SKM-1 (cell line): Measurements from ENCODE around the gene PRTFDC1.
"Not testable (repeated sequence)": the region's sequence is repeated elsewhere in the genome, so short reads cannot be mapped to it uniquely, and the experiment has no call there.

ENCODE experiments used
- DNase-seq: peaks from one replicate; lab custom pipeline; 2025; ENCODE audit not compliant: unreplicated experiment; lab: John Stamatoyannopoulos, UW

Gene PRTFDC1, protein sequence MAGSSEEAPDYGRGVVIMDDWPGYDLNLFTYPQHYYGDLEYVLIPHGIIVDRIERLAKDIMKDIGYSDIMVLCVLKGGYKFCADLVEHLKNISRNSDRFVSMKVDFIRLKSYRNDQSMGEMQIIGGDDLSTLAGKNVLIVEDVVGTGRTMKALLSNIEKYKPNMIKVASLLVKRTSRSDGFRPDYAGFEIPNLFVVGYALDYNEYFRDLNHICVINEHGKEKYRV

DNA sequence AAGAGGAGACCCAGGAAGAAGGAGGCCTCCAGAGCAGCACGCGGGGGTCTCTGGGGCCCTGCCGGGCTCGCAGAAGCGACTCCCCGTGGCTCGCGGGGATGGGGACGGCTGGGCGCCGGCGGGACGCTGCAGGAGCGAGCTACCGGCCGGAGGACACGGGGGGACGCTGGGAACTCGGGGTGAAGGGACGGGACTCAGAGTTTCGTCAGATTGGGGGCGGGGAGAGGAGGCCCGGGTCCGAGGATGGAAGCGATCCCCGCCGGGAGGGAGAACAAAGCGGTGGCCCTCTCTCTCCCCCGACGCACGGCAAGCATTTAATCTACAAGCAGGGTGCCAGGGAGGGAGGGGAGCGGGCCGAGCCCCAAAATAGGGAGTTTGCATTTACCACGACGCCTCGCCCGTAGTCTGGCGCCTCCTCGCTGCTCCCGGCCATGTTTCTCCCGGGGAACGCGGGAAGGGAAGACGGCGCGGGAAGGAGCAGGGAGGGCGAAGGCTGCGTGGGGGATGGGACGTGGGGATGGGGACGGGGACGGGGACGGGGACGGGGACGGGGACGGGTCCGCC lies at the start of gene PRTFDC1:
PRTFDC1 (minus strand) TSS at position 464 of the 564 bp plus-strand sequence; CDS start at position 433, 31 bp downstream.
- DNase-seq: no peak

DNA sequence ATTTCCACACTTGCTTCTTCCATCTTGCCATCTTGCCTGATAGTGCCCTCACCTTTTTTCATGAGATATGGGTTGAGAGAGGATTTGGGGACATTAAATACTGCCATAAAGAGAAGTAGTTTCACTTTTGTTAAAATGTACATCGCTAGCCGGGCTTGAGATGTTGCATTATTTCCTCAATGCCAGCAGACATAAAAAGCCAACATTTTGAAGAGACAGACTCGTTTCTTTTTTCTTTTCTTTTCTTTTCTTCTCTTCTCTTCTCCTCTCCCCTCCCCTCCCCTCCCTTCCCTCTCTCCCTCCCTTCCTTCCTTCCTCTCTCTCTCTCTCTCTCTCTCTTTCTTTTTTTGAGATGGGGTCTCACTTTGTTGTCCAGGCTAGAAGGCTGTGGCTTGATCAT lies 45.6 kb upstream of the PRTFDC1 start:
- no peak for DNase-seq

DNA sequence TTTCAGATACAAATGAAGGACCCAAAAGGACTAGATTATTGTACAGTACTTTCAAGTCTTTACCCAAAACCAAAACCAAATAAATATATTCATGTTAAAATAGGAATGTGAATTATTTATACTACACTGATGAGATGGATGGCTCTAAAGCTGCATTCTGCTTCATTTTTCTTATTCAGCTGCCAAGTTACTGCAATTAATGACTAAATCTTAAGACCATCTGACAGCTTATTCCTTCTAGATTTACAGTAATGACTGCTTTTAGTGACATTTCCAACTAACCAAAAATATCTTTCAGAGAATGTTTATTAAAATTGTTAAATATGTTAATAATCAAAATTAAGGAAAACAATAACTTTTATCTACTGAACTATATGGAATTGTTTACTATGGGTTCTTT lies 42.7 kb upstream of the PRTFDC1 start:
- DNase-seq: no peak

DNA sequence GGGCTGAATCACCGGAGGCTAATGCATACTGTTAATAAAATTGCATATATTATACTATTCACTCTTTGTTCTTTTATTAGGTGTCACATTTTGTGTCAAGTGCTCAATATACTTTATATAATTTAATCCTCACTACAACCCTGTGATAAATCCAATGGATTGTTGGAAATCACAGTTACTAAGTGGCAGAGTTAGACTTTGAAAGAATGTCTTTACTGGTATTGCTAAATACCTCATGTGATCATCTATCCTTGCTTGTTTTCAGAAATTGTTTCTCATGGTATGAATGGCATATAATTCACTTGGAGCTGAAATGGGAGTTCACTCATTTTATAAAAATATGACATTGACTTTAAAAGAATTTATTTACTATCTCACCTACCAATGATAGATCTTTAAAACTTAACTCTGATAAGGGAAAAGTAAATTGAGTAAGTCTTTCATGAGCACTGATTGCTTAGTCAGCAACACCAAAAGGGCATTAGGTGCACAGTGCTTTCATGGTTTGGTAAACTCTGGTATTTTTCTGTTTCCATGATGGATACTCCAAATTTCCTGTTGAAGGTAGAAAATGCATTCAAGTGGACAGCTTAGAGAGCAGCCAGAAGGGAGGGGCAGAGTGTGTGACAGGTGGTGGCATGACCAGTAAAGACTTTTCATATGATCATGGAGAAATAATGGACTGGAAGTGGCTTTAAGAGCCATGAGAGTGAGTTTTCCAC lies 41.0 kb upstream of the PRTFDC1 start:
- DNase-seq: no peak

DNA sequence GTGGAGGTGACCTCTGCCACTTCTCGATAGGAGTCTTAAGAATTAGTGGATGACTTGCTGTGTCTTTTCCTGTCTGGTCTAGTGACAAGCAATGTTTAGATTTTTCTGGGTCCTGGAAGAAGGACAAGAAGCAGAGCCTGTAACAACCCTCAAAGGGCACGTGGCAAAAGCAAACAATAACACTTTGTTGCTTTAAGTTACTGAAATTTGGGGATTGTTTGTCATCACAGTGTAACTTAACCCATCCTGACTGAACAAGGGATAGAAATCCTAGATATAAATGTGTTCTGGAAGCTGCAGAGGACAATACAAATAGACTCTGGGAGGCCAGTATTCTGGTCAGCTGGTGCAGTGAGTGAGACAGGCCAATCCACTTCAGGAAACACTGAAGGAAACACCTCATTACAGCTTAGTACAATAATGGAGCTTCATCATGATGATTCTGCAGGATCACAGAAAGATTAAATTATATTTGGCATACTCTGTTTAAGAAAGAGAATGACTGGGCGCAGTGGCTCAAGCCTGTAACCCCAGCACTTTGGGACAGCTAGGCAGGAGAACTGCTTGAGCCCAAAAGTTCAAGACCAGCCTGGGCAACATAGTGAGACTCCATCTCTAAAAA lies 40.2 kb upstream of the PRTFDC1 start:
- no peak for DNase-seq

DNA sequence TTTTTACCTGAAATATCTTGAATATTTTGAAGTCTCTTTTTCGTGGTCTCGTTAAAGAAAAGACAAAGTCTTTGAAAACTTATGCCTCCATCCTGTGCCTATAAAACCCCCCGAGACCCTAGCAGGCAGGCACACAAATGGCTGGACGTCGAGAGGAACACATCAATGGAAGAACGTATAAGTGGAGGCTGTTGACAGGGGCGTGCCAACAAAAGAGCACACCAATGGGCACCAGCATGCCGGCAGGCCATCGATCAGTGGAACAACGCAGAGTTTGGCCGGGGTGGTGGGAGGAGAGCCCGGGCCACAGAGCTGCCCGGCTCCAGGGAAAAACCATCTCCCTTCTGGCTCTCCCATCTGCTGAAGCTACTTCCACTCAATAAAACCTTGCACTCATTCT lies 38.9 kb upstream of the PRTFDC1 start:
- DNase-seq: no peak

DNA sequence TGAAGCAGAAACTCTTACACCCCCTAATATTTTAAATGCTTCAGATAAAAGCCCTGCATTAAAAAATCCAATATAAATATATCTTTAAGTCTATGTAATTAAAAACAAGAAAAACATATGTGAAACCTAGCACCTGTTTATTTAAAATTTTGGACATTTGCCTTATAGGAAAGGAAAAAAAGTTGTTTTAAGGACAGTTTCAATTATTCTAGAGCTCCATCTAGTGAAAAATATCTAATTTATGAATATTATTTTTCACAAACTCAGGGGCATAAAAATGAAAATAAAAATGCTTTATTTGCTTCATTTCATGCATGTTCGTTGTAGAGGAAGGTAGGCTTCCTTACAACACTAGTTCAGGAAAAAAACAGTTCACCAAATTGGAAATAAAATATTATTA lies 37.5 kb upstream of the PRTFDC1 start:
- no peak for DNase-seq

DNA sequence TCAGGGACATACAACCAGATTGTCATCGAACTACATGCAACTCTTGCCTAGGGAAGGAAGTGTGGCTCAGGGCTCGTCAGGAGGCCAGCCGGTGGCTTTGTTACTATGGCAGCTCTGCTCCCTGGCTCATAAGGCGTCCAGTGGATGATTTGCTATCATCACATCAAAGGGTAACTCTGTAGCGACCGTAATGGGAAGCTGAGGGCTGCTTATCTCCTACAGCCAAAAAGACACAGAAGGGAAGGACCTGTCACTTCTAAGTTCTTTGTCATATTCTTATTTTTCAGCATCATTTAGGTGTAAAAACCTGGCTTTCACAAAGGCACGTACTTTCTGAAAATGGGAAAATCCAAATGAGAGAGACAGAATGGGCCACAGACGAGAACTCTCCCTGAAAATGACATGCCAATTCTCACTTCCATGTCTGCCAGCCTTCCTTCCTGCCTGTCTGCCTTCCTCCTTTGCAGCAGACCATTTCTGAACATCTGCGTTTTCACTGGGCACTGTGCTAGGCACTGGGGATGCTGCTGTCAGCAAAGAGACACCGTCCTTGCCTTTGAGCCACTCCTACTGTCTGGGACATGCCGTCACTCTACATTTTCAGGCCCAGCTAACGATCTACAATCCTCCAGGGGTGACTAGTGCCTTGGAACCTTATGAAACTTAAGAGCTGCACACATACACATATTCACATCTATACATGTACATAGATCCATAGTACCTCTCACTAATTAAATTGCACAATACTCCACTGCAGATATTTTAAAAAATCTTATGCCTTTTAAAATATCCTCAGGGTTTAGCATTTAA lies 36.6 kb upstream of the PRTFDC1 start:
- no peak for DNase-seq

DNA sequence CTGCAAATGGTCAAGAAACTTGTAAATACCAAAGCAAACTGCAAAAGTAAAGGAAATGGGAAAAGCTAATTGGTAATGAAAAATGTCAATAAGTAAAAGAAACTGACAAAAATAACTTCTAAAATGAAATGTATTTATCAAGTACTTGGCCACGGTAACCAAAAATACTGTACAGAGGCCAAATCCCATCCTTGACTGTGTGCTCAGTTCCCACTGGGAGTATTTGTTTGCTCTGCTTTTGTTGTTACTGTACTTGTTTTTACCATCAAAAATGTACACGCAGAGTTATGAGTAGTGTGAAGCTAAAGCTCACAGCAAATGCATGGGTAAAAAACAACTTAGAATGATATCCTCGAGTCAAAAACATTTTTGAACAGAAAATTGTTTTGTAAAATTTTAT lies 32.5 kb upstream of the PRTFDC1 start:
- no peak for DNase-seq

DNA sequence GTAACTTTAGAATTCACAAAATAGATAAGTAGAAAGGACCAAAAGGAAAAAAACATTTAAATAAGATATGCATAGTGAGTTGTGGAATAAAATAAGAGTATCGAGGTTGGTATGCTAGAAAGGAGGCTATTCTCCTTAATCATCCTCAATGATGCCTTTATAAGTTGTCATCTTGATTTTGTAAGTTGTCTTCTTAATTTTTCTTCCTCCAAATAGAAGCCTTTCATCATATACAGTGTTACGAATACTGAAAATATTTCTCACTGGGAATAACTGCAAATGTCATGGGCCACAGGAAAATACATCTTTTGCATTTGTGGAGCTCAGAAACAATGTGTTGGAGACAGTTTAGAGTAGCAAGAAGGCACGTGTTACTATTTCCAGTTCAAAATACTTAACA lies 31.5 kb upstream of the PRTFDC1 start:
- no peak for DNase-seq

DNA sequence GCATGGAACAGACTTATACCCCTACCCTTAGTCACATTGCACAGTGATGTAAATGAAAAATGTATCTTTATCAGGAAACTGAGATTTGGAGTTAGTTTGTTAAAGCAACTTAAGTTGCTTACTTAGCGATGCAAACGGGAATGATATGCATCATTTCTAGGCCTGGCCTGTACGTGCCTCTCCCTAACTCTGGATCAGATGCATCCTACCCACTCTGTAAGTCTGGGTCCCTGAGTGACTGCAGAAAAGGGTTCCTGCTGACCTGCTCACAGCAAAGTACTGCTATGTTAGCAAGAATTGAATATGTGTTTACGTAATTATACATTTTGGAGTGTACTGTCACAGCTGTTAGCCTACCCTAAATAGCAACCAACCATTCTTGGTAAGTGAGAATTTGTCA lies 30.7 kb upstream of the PRTFDC1 start:
- DNase-seq: no peak

DNA sequence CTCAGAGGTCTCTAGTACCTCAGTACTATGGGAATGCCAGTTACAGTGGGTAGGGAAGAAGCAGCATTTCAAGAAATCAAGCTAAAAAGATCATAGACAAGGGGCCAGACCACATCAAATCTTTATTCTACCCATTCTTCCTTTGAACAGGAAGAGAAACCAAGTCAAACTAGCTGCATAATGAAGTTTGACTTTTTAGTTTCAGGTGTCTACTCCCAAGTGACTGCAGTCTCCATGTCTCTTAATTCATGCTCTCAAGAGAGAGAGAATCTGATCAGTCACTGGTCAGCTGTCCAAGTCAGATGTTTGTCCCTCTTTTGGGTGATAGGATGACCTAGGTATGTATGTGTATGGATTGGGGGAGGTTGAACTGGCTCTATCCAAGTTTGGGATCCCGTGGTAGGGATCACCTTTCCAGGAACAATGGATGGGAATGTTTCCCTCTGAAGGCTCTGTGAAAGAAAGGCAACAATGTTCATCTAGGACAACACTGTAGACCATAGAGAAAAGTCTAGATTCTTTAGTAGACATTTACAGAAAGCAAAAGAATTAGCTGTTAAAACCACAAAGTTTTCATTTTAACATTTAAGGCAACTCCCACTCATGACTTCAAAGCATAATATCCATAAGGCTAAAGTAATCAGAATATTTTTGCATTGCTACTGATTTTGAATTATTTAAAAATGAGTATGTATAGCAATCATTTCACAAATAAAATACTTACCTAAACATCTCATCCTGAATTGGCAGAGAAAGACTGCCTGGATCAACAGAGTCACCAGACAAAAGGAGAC lies 30.1 kb upstream of the PRTFDC1 start:
- no peak for DNase-seq

DNA sequence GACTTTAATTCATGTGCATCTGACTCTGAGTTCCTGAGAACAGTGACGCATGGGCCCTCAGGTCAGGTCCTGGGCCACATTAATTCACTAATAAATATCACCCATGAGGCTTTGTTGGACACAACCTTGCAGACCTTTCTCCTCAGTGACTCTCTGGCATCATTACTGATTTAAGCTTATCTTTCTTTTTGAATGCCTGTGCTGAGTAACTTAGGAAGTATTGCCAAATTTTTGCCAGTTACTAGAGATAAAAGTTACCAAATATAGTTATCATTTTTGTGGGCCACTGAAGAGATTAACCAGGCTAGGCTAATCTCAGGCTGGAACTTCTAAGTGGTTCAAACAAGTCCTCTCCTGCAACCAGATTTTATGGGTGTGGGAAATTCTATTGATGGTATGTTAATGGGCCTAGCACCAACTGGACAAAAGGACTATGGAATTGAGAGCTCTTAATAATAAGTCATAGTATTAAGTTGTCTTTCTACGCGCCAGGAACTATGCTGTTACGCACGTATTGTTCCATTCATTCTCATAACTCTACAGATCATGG lies 28.8 kb upstream of the PRTFDC1 start:
- DNase-seq: no peak

DNA sequence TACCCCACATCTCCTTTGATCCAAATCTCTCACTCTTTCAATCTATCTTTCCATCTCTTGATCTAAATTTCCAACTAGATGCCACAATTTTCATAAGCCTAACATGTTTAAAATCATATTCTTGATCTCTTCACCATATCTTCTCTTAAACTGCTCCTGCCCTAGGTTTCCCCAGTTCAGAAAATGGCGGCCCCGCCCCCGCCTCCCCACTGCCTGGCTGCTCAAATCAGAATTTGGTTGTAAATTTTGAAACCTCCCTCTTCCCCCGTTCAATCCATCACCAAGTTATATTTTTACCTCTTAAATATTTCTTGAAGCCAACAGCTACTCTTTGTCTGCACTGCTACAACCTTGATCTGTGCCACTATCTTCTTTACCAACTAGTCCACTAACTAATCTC lies 27.3 kb upstream of the PRTFDC1 start:
- DNase-seq: no peak

DNA sequence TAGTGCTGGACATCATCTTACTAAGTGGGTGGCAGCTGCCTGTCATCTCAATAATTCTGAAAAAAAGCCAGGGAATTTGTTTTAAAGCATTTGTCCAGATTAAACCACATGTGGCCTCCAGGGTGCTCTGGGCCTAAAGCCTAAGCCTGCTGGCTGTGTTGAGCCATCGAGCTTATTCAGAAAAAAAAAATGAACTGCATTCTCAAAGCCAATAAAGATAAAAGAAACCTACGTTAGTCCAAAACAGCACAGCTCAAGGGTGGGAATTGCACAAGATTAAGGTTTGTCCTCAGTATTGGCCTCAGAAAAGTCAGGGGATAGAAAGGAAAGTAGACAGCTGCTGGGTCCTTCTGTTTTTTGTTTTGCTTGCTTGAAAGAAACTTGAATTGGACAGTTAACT lies 22.6 kb upstream of the PRTFDC1 start:
- no peak for DNase-seq

DNA sequence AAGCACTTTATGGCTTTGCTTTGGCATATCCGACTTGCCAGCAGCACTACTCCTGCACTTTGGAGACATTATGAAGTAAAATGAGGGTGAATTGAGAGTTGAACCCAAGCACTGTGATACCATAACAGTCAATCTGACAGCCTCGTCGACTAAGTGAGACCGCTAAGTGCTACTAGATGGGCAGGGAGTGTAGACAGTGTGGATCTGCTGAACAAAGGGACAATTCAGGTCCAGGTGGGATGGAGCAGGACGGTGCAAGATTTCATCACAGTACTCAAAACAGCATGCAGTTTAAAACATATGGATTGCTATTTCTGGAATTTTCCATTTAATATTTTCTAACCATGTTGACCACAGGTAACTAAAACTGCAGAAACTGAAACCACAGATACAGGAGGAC lies 20.8 kb upstream of the PRTFDC1 start:
- no peak for DNase-seq

DNA sequence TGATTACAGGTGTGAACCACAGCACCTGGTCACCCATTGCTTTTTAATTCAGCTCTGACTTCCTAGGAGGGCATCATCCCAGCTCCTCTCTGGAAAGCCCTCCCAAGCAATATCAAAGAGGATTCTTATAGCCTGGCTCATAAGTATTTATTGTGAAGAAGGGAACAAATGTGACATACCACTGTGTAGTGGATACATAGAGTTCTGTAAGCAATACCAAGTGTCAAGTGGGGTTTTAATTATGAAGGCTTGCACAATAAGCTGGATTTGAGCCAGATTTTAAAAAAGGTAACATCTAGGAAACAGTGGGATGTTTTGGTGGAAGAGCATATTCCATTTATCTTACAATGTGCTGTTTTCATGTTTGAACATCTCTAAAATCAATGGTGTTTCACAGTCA lies 19.0 kb upstream of the PRTFDC1 start:
- DNase-seq: no peak

DNA sequence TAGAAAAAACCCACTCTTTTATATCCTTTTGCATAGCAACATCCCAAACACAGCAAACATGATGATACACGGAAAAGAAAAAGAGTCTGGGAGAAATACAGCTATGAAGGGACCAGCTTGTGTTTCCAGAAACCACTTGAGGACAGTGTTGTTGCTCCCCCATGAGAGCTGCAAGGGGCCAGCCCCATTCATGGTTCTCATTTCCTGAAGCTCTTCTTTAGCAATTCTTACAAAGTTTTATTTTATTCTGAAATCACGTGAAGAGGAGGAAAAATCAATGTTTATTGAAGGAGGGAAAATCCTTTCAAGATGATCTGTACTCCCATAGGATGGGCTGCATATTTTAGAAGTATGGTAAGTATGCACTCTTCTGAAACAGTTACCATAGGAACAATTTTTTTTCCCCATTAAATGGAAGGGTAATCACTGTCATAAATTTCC lies 17.5 kb upstream of the PRTFDC1 start:
- DNase-seq: no peak

DNA sequence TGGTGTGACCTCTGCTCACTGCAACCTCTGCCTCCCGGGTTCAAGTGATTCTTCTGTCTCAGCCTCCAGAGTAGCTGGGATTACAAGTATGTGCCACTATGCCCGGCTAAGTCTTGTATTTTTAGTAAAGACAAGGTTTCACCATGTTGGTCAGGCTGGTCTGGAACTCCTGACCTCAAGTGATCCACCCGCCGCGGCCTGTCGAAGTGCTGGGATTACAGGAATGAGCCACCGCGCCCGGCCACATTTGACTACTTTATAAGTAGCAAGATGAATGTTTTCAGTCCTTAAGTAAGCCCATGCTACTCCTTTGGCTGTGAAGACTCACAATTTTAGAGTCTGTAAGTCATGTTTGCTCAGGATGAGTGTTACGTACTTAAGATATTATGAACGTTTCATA lies 16.5 kb upstream of the PRTFDC1 start:
- DNase-seq: not testable (repeated sequence)

DNA sequence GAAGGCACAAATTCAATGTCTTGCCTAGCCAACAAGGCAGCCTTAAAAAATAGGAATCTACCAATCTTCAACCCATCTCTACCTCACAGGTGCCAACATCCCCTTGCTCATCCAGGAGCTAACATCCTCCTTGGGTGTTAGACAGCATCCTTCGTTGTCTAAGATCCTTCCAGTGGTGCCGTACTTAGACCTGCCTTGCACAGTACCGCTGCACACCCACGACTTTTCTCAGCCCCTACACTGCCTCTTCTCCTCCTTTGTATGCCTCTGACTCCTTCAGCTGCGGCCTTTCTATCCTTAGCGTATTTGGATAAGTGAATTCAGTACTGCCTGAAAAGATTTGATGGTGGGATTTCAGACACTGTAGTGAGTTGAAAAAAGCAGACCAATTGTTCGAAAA lies 15.9 kb upstream of the PRTFDC1 start:
- DNase-seq: no peak
